HL-60 (cell line): ENCODE measurements around the gene HHIP.

ENCODE experiments used
- DNase-seq, 2 experiments: peaks; one replicate each; pipeline ENCODE4 v3.0.0-alpha.2; 2010 to 2020; ENCODE audit warnings: low read depth in 1 of 2, low spot score in 1 of 2
- H3K27ac ChIP-seq: fragments of 250-450 bp; sonication (Bioruptor Pico); replicated peaks from 2 replicates; pipeline ENCODE4 v1.5.1; 2020; ENCODE audit warnings: mild to moderate bottlenecking, moderate library complexity
- H3K27me3 ChIP-seq: fragments of 250-450 bp; sonication (Bioruptor Pico); 2 replicates; pipeline ENCODE4 v1.5.1; 2021; ENCODE audit warnings: mild to moderate bottlenecking, moderate library complexity; ENCODE audit not compliant: insufficient read depth, poor library complexity, severe bottlenecking
- H3K4me3 ChIP-seq: replicated peaks from 2 replicates; pipeline ENCODE4 v1.5.1; 2011; ENCODE audit warnings: mild to moderate bottlenecking, control low read depth, low read length; ENCODE audit not compliant: insufficient read depth
- CTCF ChIP-seq: IDR thresholded peaks from one replicate; pipeline ENCODE4 v1.5.1; 2011; ENCODE audit warnings: low read length, control low read depth, inconsistent platforms; ENCODE audit not compliant: insufficient read depth
- GABPA ChIP-seq: IDR thresholded peaks from 2 replicates; pipeline ENCODE4 v1.6.1; 2012; ENCODE audit warnings: low read depth
- POLR2AphosphoS5 ChIP-seq: IDR thresholded peaks from 2 replicates; pipeline ENCODE4 v1.6.1; 2012; ENCODE audit warnings: low read depth
- REST ChIP-seq: IDR thresholded peaks from 2 replicates; pipeline ENCODE4 v1.6.1; 2012; ENCODE audit warnings: low read depth; ENCODE audit not compliant: insufficient replicate concordance
- SPI1 ChIP-seq: IDR thresholded peaks from 2 replicates; pipeline ENCODE4 v1.6.1; 2012; ENCODE audit warnings: low read depth, mild to moderate bottlenecking, borderline replicate concordance

HHIP gene

GRCh38 chr4:144645102-144645630 is 790 bp upstream of the HHIP start:
- TF ChIP-seq CTCF (no peak), REST (no peak), POLR2AphosphoS5 (no peak), GABPA (no peak), SPI1 (no peak)
- H3K27ac ChIP-seq: no peak overlapping the region
- H3K27me3 ChIP-seq: peaks cover 26% of the 10 kb centered on the region
- H3K4me3 ChIP-seq: no peak overlapping the region
- no peak for DNase-seq

- H3K27ac ChIP-seq: no peak overlapping the region
- no peak for DNase-seq
- H3K4me3 ChIP-seq: no peak overlapping the region
- TF ChIP-seq GABPA (no peak), CTCF (no peak), POLR2AphosphoS5 (no peak), REST (no peak), SPI1 (no peak)
- peaks cover 26% of the 10 kb centered on the region for H3K27me3 ChIP-seq
Measured at GRCh38 chr4:144646523-144647094, 653 bp downstream of the HHIP start.

GRCh38 chr4:144647095-144647561 is 1.2 kb downstream of the HHIP start:
- no peak for DNase-seq
- Histone ChIP-seq H3K27ac (no peak overlapping the region), H3K27me3 (peaks cover 29% of the 10 kb centered on the region), H3K4me3 (no peak overlapping the region)
- TF ChIP-seq SPI1: no peak
- TF ChIP-seq CTCF: no peak
- no peak for TF ChIP-seq REST
- TF ChIP-seq GABPA: no peak
- TF ChIP-seq POLR2AphosphoS5: no peak
